ENCODE results near the gene ZG16.
"Not testable (repeated sequence)": the region's sequence is repeated elsewhere in the genome, so short reads cannot be mapped to it uniquely, and the experiment has no call there.

Gene ZG16

DNA sequence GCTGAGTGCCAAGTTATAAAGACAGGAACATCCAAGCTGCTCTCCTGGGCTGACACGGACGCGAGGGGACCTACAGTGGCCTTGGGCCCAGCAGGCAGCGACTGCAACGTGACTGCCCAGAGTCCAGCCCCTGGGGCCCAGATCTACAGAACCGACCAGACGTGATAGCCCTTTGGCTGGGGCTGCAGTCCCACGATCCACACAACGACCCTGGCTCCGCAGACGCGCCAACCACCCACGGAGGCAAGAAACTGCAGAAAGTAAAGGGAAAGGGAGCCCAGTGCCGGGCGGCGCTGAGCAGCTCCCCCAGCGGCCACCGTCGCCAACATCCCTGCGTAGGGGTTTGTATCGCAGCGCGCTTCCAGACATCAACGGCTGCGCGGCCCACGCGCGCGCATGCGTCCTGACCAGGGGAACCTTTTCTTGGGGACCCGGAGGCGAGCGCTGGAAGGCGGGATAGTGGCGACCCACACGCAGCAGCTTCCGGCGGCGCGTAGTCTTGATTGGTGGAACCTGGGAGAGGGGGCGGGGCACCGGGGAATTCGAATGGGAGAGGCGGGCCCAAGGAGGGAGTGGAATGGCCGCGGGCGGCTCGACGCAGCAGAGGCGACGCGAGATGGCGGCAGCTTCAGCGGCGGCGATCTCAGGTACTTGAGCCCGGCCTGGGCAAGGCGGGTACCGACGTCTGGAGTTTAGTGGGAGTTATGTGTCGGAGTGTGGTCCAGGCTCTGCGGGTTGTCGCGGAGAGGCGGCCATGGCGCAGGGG, 12.3 kb downstream of the ZG16 start, which contains the start of gene KIF22:
Gene KIF22 (plus strand): TSS at position 569 of the 766 bp plus-strand sequence. CDS start 9 bp downstream, at position 578.
- Histone ChIP-seq H3K4me1 (ENCODE audit: low read length) (peaks cover 19% of the 10 kb centered on the region), H3K79me2 (ENCODE audit: low read length) (peaks cover 51% of the 10 kb centered on the region), H3K27ac (ENCODE audit: low read length) (peak within 1 kb of the TSS; percentile 74; the same call in 1 of the 2 replicates), H3K4me2 (ENCODE audit: low read depth, low read length) (peak within 1 kb of the TSS; percentile 98), H2AFZ (ENCODE audit: low read length) (peak within 1 kb of the TSS; percentile 98), H3K27me3 (replicated peaks; ENCODE audit: insufficient read depth, low read length) (no peaks in the 10 kb centered on the region), H3K4me3 (ENCODE audit: low read length) (peak within 1 kb of the TSS; percentile 82), H3K9me2 (replicated peaks; ENCODE audit: insufficient read depth, low read length) (no peaks in the 10 kb centered on the region), H3K9ac (ENCODE audit: low read length) (peak within 1 kb of the TSS; percentile 88), H3K9me3 (replicated peaks; ENCODE audit: insufficient read depth, low read length) (no peaks in the 10 kb centered on the region), H3F3A (ENCODE audit: insufficient read depth, low read length) (peaks cover 5% of the 10 kb centered on the region), H4K20me1 (ENCODE audit: insufficient read depth, low read length) (no peaks in the 10 kb centered on the region), H3K36me3 (replicated peaks; ENCODE audit: insufficient read depth, low read length) (0 out of 2 replicates have a peak, but pooled peaks cover 3% of the 10 kb centered on the region)
- no peak for TF ChIP-seq EZH2 (optimal IDR thresholded peaks at IDR 0.05; ENCODE audit: low read depth, low read length)
- TF ChIP-seq, protein P1, sequence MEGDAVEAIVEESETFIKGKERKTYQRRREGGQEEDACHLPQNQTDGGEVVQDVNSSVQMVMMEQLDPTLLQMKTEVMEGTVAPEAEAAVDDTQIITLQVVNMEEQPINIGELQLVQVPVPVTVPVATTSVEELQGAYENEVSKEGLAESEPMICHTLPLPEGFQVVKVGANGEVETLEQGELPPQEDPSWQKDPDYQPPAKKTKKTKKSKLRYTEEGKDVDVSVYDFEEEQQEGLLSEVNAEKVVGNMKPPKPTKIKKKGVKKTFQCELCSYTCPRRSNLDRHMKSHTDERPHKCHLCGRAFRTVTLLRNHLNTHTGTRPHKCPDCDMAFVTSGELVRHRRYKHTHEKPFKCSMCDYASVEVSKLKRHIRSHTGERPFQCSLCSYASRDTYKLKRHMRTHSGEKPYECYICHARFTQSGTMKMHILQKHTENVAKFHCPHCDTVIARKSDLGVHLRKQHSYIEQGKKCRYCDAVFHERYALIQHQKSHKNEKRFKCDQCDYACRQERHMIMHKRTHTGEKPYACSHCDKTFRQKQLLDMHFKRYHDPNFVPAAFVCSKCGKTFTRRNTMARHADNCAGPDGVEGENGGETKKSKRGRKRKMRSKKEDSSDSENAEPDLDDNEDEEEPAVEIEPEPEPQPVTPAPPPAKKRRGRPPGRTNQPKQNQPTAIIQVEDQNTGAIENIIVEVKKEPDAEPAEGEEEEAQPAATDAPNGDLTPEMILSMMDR (IDR thresholded peaks at IDR 0.05; ENCODE audit: low read length) = peak; percentile 77
- peak; percentile 99 for DNase-seq

GRCh38 chr16:29790949-29791844, 13.1 kb downstream of the ZG16 start:
- Histone ChIP-seq H3K27me3 (replicated peaks; ENCODE audit: insufficient read depth, low read length) (no peaks in the 10 kb centered on the region), H2AFZ (ENCODE audit: low read length) (peak overlapping the region; percentile 85), H3K36me3 (replicated peaks; ENCODE audit: insufficient read depth, low read length) (peaks cover 8% of the 10 kb centered on the region; the same call in 1 of the 2 replicates), H3K4me3 (ENCODE audit: low read length) (peak overlapping the region; percentile 74), H4K20me1 (ENCODE audit: insufficient read depth, low read length) (no peaks in the 10 kb centered on the region), H3K9me3 (replicated peaks; ENCODE audit: insufficient read depth, low read length) (no peaks in the 10 kb centered on the region), H3F3A (ENCODE audit: insufficient read depth, low read length) (peaks cover 5% of the 10 kb centered on the region), H3K4me1 (ENCODE audit: low read length) (peaks cover 19% of the 10 kb centered on the region), H3K79me2 (ENCODE audit: low read length) (peaks cover 59% of the 10 kb centered on the region), H3K9me2 (replicated peaks; ENCODE audit: insufficient read depth, low read length) (no peaks in the 10 kb centered on the region), H3K9ac (ENCODE audit: low read length) (peak overlapping the region; percentile 82), H3K4me2 (ENCODE audit: low read depth, low read length) (peak overlapping the region; percentile 75), H3K27ac (ENCODE audit: low read length) (peak overlapping the region; percentile 19; the same call in 1 of the 2 replicates)
- TF ChIP-seq EZH2phosphoT487 (IDR thresholded peaks at IDR 0.05; ENCODE audit: low read length) (no peak), EZH2 (optimal IDR thresholded peaks at IDR 0.05; ENCODE audit: low read depth, low read length) (no peak)
- TF ChIP-seq, protein P1 (IDR thresholded peaks at IDR 0.05; ENCODE audit: low read length) = no peak
- DNase-seq = no peak

DNA sequence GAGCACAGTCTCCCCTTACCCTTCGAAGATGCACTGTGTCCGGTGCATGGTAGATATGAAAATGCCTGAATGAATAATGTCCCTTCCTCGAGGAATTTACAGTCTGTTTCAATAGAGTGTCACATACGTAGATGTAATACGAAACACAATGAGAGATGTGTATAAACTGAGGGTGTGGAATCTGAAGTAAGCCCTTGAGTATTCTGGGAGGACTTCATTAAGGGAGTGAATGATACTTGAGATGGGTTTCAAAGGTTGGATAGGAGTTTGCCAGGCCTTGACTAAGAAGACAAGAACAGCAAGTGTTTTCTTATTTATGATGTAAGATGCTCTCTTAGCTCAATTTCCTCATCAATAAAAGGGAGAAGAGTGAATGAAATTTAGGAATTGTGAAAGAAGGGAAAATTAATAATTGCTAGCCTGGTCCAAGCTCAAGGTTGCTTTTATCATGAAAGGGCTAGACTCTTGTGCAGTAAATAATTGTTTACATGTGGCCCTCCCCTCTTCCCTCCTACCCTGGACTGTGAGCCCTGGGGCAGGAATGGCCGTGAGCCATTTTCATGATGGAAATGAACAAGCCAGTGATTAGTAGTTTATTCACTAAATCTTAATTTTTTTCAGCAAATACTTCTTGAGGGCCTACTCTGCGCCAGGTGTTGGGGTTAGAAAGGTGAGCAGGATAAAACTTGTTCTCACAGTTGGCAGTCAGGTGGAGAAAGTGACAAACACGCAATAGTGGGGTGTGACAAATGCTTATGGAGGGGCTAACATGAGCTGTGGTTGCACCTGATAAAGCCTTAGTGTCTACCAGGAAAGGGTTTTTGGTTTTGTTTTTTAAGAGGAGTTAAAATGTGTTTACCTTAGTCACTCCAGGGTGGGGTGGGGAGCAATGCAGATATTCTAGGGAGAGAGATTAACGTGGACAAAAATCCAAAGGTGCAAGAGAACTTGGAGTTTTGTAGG, 14.1 kb downstream of the ZG16 start:
- H3K4me3 ChIP-seq (ENCODE audit: low read length) = peak overlapping the region; percentile 74
- no peaks in the 10 kb centered on the region for H4K20me1 ChIP-seq (ENCODE audit: insufficient read depth, low read length)
- peaks cover 12% of the 10 kb centered on the region; the same call in 1 of the 2 replicates for H3K36me3 ChIP-seq (replicated peaks; ENCODE audit: insufficient read depth, low read length)
- no peak overlapping the region for H3K27ac ChIP-seq (ENCODE audit: low read length)
- peaks cover 5% of the 10 kb centered on the region for H3F3A ChIP-seq (ENCODE audit: insufficient read depth, low read length)
- H3K27me3 ChIP-seq (replicated peaks; ENCODE audit: insufficient read depth, low read length) = no peaks in the 10 kb centered on the region
- peak overlapping the region; percentile 75 for H3K4me2 ChIP-seq (ENCODE audit: low read depth, low read length)
- no peaks in the 10 kb centered on the region for H3K9me3 ChIP-seq (replicated peaks; ENCODE audit: insufficient read depth, low read length)
- peak overlapping the region; percentile 82; the same call in 1 of the 2 replicates for H3K9ac ChIP-seq (ENCODE audit: low read length)
- no peak for DNase-seq
- TF ChIP-seq EZH2 (optimal IDR thresholded peaks at IDR 0.05; ENCODE audit: low read depth, low read length) (no peak), EZH2phosphoT487 (IDR thresholded peaks at IDR 0.05; ENCODE audit: low read length) (no peak)
- TF ChIP-seq, protein P1 (IDR thresholded peaks at IDR 0.05; ENCODE audit: low read length) = no peak
- peaks cover 69% of the 10 kb centered on the region for H3K79me2 ChIP-seq (ENCODE audit: low read length)
- no peak overlapping the region for H2AFZ ChIP-seq (ENCODE audit: low read length)
- H3K9me2 ChIP-seq (replicated peaks; ENCODE audit: insufficient read depth, low read length) = no peaks in the 10 kb centered on the region
- H3K4me1 ChIP-seq (ENCODE audit: low read length) = peaks cover 19% of the 10 kb centered on the region

DNA sequence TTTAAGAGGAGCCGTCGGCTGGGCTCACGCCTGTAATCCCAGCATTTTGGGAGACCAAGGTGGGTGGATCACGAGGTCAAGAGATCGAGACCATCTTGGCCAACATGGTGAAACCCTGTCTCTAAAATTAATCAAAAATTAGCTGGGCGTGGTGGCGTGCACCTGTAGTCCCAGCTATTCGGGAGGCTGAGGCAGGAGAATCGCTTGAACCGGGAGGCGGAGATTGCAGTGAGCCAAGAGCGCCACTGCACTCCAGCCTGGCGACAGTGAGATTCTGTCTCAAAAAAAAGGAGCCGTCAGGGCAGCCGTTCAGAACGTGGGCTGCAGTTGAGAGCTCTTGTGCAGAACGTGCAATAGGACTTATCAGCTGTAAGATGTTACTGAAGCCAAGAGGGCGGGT, 15.1 kb downstream of the ZG16 start:
- not testable (repeated sequence) for H3K4me2 ChIP-seq (ENCODE audit: low read depth, low read length)

More for the DNA sequence above, 15.1 kb downstream of the ZG16 start:
- Histone ChIP-seq H3K36me3 (replicated peaks; ENCODE audit: insufficient read depth, low read length) (peaks cover 18% of the 10 kb centered on the region; the same call in 1 of the 2 replicates), H3K4me1 (ENCODE audit: low read length) (peaks cover 19% of the 10 kb centered on the region), H3K79me2 (ENCODE audit: low read length) (peaks cover 79% of the 10 kb centered on the region)
- not testable (repeated sequence) for H3K9me2 ChIP-seq (replicated peaks; ENCODE audit: insufficient read depth, low read length); H3K9ac ChIP-seq (ENCODE audit: low read length); H4K20me1 ChIP-seq (ENCODE audit: insufficient read depth, low read length); H3K9me3 ChIP-seq (replicated peaks; ENCODE audit: insufficient read depth, low read length); H3K4me3 ChIP-seq (ENCODE audit: low read length); DNase-seq; H3K27me3 ChIP-seq (replicated peaks; ENCODE audit: insufficient read depth, low read length); H3K27ac ChIP-seq (ENCODE audit: low read length); H2AFZ ChIP-seq (ENCODE audit: low read length); H3F3A ChIP-seq (ENCODE audit: insufficient read depth, low read length)

All from MM.1S (cell line).